ENCODE data around the gene ANKRD29.

DNA sequence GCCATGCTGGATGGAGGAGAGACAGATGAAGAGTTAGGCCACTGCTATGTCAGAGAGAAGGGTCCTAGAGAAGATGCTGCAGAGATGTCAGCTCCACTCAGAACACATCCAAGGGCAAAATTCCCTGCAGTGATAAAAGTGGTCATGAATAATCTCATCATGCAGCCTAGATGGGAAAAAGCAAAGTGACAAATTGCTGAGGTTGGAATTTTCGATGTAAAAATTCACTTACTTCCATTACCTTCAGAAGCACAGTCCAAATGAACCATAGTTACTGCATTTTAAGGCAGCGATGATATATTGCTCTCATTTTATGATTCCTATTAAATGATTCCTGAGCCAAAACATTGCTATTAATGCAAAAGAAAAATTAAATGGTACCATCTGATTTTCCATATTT is 16.4 kb downstream of the ANKRD29 start:
- TF ChIP-seq EZH2 (IDR thresholded peaks at IDR 0.05; ENCODE audit: low read length, missing control alignments) = no peak
- TF ChIP-seq, protein P1, sequence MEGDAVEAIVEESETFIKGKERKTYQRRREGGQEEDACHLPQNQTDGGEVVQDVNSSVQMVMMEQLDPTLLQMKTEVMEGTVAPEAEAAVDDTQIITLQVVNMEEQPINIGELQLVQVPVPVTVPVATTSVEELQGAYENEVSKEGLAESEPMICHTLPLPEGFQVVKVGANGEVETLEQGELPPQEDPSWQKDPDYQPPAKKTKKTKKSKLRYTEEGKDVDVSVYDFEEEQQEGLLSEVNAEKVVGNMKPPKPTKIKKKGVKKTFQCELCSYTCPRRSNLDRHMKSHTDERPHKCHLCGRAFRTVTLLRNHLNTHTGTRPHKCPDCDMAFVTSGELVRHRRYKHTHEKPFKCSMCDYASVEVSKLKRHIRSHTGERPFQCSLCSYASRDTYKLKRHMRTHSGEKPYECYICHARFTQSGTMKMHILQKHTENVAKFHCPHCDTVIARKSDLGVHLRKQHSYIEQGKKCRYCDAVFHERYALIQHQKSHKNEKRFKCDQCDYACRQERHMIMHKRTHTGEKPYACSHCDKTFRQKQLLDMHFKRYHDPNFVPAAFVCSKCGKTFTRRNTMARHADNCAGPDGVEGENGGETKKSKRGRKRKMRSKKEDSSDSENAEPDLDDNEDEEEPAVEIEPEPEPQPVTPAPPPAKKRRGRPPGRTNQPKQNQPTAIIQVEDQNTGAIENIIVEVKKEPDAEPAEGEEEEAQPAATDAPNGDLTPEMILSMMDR (conservative IDR thresholded peaks at IDR 0.05 in 1 of 2, IDR thresholded peaks at IDR 0.05 in 1 of 2; ENCODE audit: low read depth in 1 of 2, low read length in 2 of 2) = no peak

Data from fibroblast of lung (primary cell).